SU-DHL-6 (cell line): ENCODE results near the gene SMOC2.

Experiments
- CTCF ChIP-seq: fragments of 200-600 bp; sonication (generic); IDR thresholded peaks from one replicate; pipeline ENCODE4 v1.5.1; 2017; ENCODE audit warnings: antibody characterized with exemption, mild to moderate bottlenecking, low read length, moderate library complexity; ENCODE audit not compliant: insufficient read depth, poor library complexity, severe bottlenecking
- EZH2phosphoT487 ChIP-seq: fragments of 200-600 bp; sonication (generic), shearing (Covaris generic); conservative IDR thresholded peaks from 2 replicates; pipeline ENCODE4 v1.6.1; 2018; ENCODE audit warnings: mild to moderate bottlenecking, antibody characterized with exemption, low read length, moderate library complexity, mixed read lengths

DNA sequence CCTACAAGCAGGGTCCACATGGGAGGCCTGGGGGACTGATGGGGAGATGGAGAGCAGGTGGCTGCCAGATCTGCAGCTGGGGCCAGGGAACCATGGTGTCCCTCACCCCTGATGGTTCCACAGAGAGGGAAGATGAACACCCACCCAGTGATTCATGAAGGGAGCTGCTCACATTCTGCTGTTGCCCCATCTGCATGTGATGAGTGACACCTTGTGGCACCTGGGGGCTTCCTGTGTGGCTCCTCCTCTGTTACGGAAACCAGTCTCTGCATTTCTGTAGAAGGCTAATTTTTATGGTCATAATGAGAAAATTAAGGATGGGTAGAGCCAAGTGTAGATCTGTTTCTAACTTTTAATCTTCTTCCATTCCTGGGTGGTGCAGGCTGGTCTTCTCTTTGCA is 217.1 kb downstream of the SMOC2 start:
- TF ChIP-seq CTCF (no peak), EZH2phosphoT487 (no peak)
